Stimulated activated CD4-positive, alpha-beta T cell treated with anti-CD3 and anti-CD28 coated beads, Interleukin-1b, Interleukin-23, amount 100 ng/mL, for 4 hours (primary cell): ENCODE data around the gene PPAT.
"Not testable (repeated sequence)": the region's sequence is repeated elsewhere in the genome, so short reads cannot be mapped to it uniquely, and the experiment has no call there.

Experiments used
- DNase-seq, 2 donors: peaks; one replicate each; pipeline ENCODE4 v3.0.0-alpha.2; 2020; ENCODE audit warnings: low read depth in 2 of 2

PPAT gene

GRCh38 chr4:56435140-56435926, at the start of gene PPAT:
TSS of gene PPAT (minus strand) at chr4:56435615. CDS start at chr4:56435477, 138 bp downstream.
- DNase-seq = peak; percentile 99

GRCh38 chr4:56480691-56481090, 45.3 kb upstream of the PPAT start:
- DNase-seq = no peak

GRCh38 chr4:56477192-56477702, 41.8 kb upstream of the PPAT start:
- no peak for DNase-seq

GRCh38 chr4:56475917-56476316, 40.5 kb upstream of the PPAT start:
- no peak for DNase-seq

- DNase-seq = no peak
Measured at GRCh38 chr4:56469489-56470210, 34.2 kb upstream of the PPAT start.

GRCh38 chr4:56468097-56468422, 32.6 kb upstream of the PPAT start:
- DNase-seq = peak in 1 of 2 donors; percentile 5

- DNase-seq = peak; percentile 79 to 81
Measured at GRCh38 chr4:56467284-56468096, 32.1 kb upstream of the PPAT start, which contains the start of gene SRP72. TSS of gene SRP72 (plus strand) at chr4:56467617. CDS start at chr4:56467636, 19 bp downstream.

GRCh38 chr4:56466910-56467283, 31.5 kb upstream of the PPAT start:
- no peak for DNase-seq

- DNase-seq = not testable (repeated sequence)
Measured at GRCh38 chr4:56466296-56466761, 30.9 kb upstream of the PPAT start.

- DNase-seq = no peak
Measured at GRCh38 chr4:56465599-56466295, 30.3 kb upstream of the PPAT start.

- no peak for DNase-seq
Measured at GRCh38 chr4:56464581-56464980, 29.2 kb upstream of the PPAT start.

- DNase-seq = no peak
Measured at GRCh38 chr4:56463711-56464110, 28.3 kb upstream of the PPAT start.

- no peak for DNase-seq
Measured at GRCh38 chr4:56462157-56462556, 26.7 kb upstream of the PPAT start.

GRCh38 chr4:56460085-56460484, 24.7 kb upstream of the PPAT start:
- no peak for DNase-seq

- DNase-seq = no peak
Measured at GRCh38 chr4:56450342-56450741, 14.9 kb upstream of the PPAT start.

GRCh38 chr4:56449475-56449874, 14.1 kb upstream of the PPAT start:
- not testable (repeated sequence) for DNase-seq

- DNase-seq = no peak
Measured at GRCh38 chr4:56448301-56448700, 12.9 kb upstream of the PPAT start.

- DNase-seq = no peak
Measured at GRCh38 chr4:56445699-56446098, 10.3 kb upstream of the PPAT start.

- no peak for DNase-seq
Measured at GRCh38 chr4:56444719-56445118, 9.3 kb upstream of the PPAT start.

GRCh38 chr4:56440983-56441382, 5.6 kb upstream of the PPAT start:
- no peak for DNase-seq

GRCh38 chr4:56438766-56439165, 3.4 kb upstream of the PPAT start:
- no peak for DNase-seq
